SJSA1 (cell line): ENCODE data around the gene SMIM41. TPM values are rescaled to one million over a fixed set of nuclear protein-coding genes. Genes with fewer than 3 reads are reported as not detected.

Experiments
- DNase-seq, 2 experiments: peaks; one replicate each; pipeline ENCODE4 v3.0.0-alpha.2; 2015 to 2020; ENCODE audit warnings: low spot score in 2 of 2, low read depth in 1 of 2
- H3K27ac ChIP-seq: fragments of 250-450 bp; sonication (Bioruptor Pico); 2 replicates; pipeline ENCODE4 v1.5.1; 2020; ENCODE audit warnings: mild to moderate bottlenecking, moderate library complexity
- H3K27me3 ChIP-seq: fragments of 250-450 bp; sonication (Bioruptor Pico); replicated peaks from 2 replicates; pipeline ENCODE4 v1.5.1; 2020; ENCODE audit warnings: mild to moderate bottlenecking, moderate library complexity
- H3K36me3 ChIP-seq: fragments of 250-450 bp; sonication (Bioruptor Pico); 2 replicates; pipeline ENCODE4 v1.5.1; 2020; ENCODE audit warnings: mild to moderate bottlenecking
- H3K4me1 ChIP-seq: fragments of 250-450 bp; sonication (Bioruptor Pico); replicated peaks from 2 replicates; pipeline ENCODE4 v1.6.1; 2021; ENCODE audit warnings: mild to moderate bottlenecking
- H3K4me3 ChIP-seq: fragments of 250-450 bp; sonication (Bioruptor Pico); 2 replicates; pipeline ENCODE4 v1.5.1; 2020; ENCODE audit warnings: mild to moderate bottlenecking
- H3K9me3 ChIP-seq: fragments of 250-450 bp; sonication (Bioruptor Pico); replicated peaks from 2 replicates; pipeline ENCODE4 v1.5.1; 2020; ENCODE audit warnings: mild to moderate bottlenecking
- total RNA-seq: library from RNA; depleted of rRNA; stranded (reverse); fragments of >200 nt; shearing (Covaris generic); gene quantifications from 2 replicates; pipeline ENCODE4 v1.2.3, GENCODE V29; 2014

SMIM41 gene
- total RNA-seq, 1 experiment from 2014 or later = not detected

- H3K27ac ChIP-seq = no peak overlapping the region
- H3K4me1 ChIP-seq = no peaks in the 10 kb centered on the region
- no peak overlapping the region for H3K4me3 ChIP-seq
- no peaks in the 10 kb centered on the region for H3K9me3 ChIP-seq
- H3K36me3 ChIP-seq = peaks cover 25% of the 10 kb centered on the region
- no peak for DNase-seq
- no peaks in the 10 kb centered on the region for H3K27me3 ChIP-seq
These were observed 1.8 kb downstream of the SMIM41 start for GRCh38 chr12:52081263-52081733.

GRCh38 chr12:52082026-52082668 is 2.6 kb downstream of the SMIM41 start:
- Histone ChIP-seq H3K4me1 (no peaks in the 10 kb centered on the region), H3K9me3 (no peaks in the 10 kb centered on the region), H3K27ac (no peak overlapping the region), H3K4me3 (no peak overlapping the region), H3K36me3 (peaks cover 17% of the 10 kb centered on the region), H3K27me3 (no peaks in the 10 kb centered on the region)
- no peak for DNase-seq

DNA sequence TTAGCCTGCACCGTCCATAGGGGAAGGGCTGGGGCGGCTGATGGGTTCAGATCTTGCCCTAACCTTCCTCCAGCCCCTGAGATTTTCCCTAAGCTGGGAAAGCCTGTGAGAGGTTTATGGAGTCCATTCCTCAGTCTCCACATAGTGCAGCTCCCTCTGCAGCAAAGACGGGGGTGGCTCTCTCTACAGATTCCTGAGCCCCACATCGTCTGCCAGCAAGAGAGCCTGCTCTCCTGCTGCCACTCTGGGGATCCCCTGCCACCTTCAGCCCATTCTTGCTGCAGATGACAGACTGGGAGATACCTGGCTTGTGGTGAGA is 3.1 kb downstream of the SMIM41 start:
- Histone ChIP-seq H3K27ac (no peak overlapping the region), H3K27me3 (no peaks in the 10 kb centered on the region), H3K9me3 (no peaks in the 10 kb centered on the region), H3K4me1 (no peaks in the 10 kb centered on the region), H3K36me3 (peaks cover 15% of the 10 kb centered on the region), H3K4me3 (no peak overlapping the region)
- no peak for DNase-seq

GRCh38 chr12:52082988-52083637 is 3.6 kb downstream of the SMIM41 start:
- peak; percentile 50 to 63 for DNase-seq
- Histone ChIP-seq H3K4me1 (no peaks in the 10 kb centered on the region), H3K9me3 (no peaks in the 10 kb centered on the region), H3K36me3 (peaks cover 10% of the 10 kb centered on the region), H3K27ac (no peak overlapping the region), H3K4me3 (no peak overlapping the region), H3K27me3 (no peaks in the 10 kb centered on the region)

DNA sequence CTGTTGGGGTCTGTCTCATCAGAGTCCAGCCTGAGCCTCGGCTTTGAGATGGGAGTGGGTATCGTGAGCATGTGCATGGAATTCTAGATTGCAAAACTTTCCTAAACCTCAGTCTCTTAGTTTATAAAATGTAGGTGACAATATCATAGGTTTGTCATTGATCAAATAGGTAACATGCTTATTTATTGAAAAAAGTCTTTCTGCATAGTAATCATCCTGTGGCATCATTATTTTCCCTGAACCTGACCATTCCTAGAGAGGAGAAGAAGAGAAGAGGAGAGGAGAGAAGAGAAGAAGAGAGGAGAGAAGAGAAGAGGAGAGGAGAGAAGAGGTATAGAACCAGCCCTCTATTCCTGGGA is 4.1 kb downstream of the SMIM41 start:
- Histone ChIP-seq H3K4me3 (no peak overlapping the region), H3K27me3 (no peaks in the 10 kb centered on the region), H3K27ac (no peak overlapping the region), H3K36me3 (peaks cover 7% of the 10 kb centered on the region), H3K4me1 (no peaks in the 10 kb centered on the region), H3K9me3 (no peaks in the 10 kb centered on the region)
- no peak for DNase-seq

- no peak overlapping the region for H3K27ac ChIP-seq
- H3K9me3 ChIP-seq = no peaks in the 10 kb centered on the region
- H3K4me3 ChIP-seq = no peak overlapping the region
- 0 out of 2 replicates have a peak, but pooled peaks cover 2% of the 10 kb centered on the region for H3K27me3 ChIP-seq
- no peaks in the 10 kb centered on the region for H3K36me3 ChIP-seq
- H3K4me1 ChIP-seq = no peaks in the 10 kb centered on the region
- no peak for DNase-seq
These were observed 5.2 kb downstream of the SMIM41 start for GRCh38 chr12:52084491-52085231.

DNA sequence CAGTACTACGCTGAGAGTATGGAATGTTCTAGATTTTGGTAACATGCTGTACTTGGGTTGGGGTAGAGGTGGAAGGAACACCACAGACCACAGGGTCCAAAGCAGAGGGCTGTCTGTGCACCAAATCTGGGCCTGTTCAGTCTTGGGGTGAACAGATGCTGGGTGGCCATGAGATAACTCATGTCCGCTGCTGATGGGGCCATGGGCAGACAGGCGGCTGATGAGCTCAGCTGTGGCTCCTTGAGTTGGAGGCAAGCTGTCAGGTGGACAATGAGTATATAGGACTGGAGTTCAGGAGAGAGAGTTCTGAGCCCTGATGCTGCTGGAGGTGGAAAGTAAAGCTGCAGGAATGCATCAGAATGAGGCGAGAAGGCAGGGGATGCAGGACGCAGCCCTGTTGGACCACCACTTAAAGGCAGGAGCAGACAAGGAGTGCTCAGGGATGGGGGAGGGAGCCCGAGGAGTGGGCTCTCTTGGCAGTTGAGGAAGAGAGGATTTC is 6.2 kb downstream of the SMIM41 start:
- no peak for DNase-seq
- H3K27me3 ChIP-seq = 0 out of 2 replicates have a peak, but pooled peaks cover 3% of the 10 kb centered on the region
- no peak overlapping the region for H3K27ac ChIP-seq
- no peaks in the 10 kb centered on the region for H3K9me3 ChIP-seq
- no peak overlapping the region for H3K4me3 ChIP-seq
- H3K4me1 ChIP-seq = no peaks in the 10 kb centered on the region
- no peaks in the 10 kb centered on the region for H3K36me3 ChIP-seq

DNA sequence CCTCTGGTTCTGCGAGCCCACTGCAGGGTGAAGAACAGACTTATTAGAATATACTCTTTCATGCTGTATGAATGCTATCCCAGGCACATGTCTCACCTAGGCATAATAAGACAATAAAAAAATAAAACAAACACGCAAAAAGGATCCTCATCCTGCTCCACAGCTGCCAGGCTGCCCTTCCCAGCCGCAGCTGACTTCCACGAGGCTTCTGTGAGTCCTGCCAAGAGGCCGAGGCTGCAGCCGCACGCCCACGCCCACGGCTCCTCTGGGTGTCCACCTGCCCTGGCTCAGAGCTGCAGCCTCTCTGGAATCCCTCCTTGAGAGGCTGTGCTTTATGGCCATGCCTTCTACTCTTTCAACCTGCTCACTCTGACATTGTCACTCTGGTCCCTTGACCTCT is 6.9 kb downstream of the SMIM41 start:
- no peaks in the 10 kb centered on the region for H3K4me1 ChIP-seq
- no peaks in the 10 kb centered on the region for H3K9me3 ChIP-seq
- no peak for DNase-seq
- H3K27ac ChIP-seq = no peak overlapping the region
- H3K4me3 ChIP-seq = no peak overlapping the region
- H3K27me3 ChIP-seq = 0 out of 2 replicates have a peak, but pooled peaks cover 7% of the 10 kb centered on the region
- no peaks in the 10 kb centered on the region for H3K36me3 ChIP-seq

DNA sequence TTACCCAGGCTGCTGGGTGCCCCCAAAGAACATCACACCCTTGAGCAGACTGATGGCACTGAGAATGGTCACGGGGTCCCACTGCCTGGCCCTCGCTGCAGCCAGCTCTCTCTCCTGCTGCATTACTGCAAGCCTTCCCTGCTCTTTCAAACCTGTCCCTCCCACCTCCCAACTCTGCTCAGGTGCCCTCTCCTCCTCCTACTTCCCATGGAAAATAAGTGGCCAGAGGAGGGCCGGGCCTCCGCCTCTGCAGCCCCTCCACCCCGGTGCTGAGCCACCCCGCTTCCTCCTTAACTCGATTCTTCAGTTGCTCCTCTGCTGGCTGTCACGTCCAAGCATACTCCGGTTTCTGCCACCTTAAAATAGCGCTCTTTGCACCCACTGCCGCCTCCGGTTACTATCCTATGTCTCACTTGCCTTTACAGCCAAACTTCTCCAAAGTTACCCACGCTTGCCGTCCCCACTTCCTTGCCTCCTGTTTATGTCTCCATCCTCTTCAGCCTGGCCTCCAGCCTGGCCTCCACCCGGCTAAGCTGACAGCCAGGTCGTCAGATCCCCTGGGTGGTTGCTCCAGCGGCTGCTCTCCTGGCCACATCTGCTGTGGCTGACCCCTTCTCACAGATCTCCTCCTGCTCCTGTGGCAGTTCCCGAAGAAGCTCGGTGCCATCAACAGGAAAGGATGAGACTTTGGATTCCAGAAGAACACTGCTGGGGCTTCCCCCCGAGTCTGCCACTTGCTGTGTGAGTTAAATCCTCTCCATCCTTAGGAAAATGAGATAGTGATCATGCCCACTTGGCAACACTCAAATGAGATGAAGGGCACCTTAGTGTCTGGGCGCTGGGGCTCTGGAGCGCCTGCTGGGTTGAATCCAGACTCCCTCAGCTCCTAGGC is 7.7 kb downstream of the SMIM41 start:
- H3K27me3 ChIP-seq = peaks cover 14% of the 10 kb centered on the region; the same call in 1 of the 2 replicates
- H3K27ac ChIP-seq = no peak overlapping the region
- no peaks in the 10 kb centered on the region for H3K36me3 ChIP-seq
- H3K4me1 ChIP-seq = no peaks in the 10 kb centered on the region
- H3K4me3 ChIP-seq = no peak overlapping the region
- no peak for DNase-seq
- H3K9me3 ChIP-seq = no peaks in the 10 kb centered on the region

DNA sequence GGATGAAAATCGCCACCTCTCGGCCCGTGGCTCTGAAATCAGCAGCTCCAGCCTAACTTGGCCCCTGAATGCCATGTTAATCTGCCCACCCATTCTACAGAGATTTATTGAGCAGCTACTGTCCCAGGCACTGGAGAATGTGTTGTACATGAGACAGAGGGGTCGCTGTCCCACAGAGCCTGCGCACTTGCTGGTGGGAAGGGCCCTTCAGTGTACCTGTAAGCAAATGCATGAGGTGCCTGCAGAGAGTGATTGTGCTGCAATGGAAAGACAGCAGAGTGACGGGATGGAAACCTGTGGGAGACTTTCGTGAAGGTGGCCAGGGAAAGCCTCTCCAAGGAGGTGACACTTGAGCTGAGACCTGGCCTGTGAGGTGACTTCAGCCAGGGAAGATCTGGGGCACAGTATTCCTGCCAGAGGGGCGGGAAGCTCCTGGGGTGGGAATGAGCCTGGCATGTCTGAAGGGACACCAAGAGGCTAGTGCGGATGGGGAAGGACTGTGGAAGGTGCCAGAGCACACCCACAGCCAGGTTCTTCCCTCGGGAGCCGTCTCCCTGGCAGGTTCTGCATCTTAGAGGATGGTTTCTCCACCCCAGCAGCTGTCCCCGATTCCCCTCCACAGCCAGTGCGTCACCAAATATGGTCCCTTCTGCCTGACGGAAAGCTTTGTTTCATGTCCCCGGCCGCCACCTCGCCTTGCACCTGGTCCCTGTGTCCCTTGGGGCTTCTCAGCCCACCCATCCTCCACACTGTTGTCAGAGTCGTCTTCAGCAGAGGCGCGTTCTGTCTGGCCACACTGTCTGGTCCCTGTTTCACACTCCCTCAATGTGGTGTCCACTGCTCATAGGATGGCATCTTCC is 8.7 kb downstream of the SMIM41 start:
- Histone ChIP-seq H3K9me3 (no peaks in the 10 kb centered on the region), H3K27ac (no peak overlapping the region), H3K36me3 (no peaks in the 10 kb centered on the region), H3K4me3 (no peak overlapping the region), H3K27me3 (peaks cover 18% of the 10 kb centered on the region; the same call in 1 of the 2 replicates), H3K4me1 (no peaks in the 10 kb centered on the region)
- no peak for DNase-seq

- H3K4me1 ChIP-seq = no peaks in the 10 kb centered on the region
- H3K36me3 ChIP-seq = no peaks in the 10 kb centered on the region
- no peaks in the 10 kb centered on the region for H3K9me3 ChIP-seq
- no peak overlapping the region for H3K27ac ChIP-seq
- DNase-seq = no peak
- peaks cover 18% of the 10 kb centered on the region; the same call in 1 of the 2 replicates for H3K27me3 ChIP-seq
- no peak overlapping the region for H3K4me3 ChIP-seq
These were observed 10.0 kb downstream of the SMIM41 start for GRCh38 chr12:52089491-52089890.

- H3K36me3 ChIP-seq = no peaks in the 10 kb centered on the region
- H3K9me3 ChIP-seq = no peaks in the 10 kb centered on the region
- no peak for DNase-seq
- H3K4me1 ChIP-seq = no peaks in the 10 kb centered on the region
- no peak overlapping the region for H3K27ac ChIP-seq
- peaks cover 18% of the 10 kb centered on the region; the same call in 1 of the 2 replicates for H3K27me3 ChIP-seq
- H3K4me3 ChIP-seq = no peak overlapping the region
These were observed 10.8 kb downstream of the SMIM41 start for GRCh38 chr12:52090291-52090690.
